HG03060 (cell line): ENCODE results near the gene BICRA.
"Not testable (repeated sequence)": the region's sequence is repeated elsewhere in the genome, so short reads cannot be mapped to it uniquely, and the experiment has no call there.

ENCODE experiments used
- ATAC-seq: cut with Tn5 transposase; IDR thresholded peaks from one replicate; pipeline ENCODE4 v1.9.1; 2021; ENCODE audit warnings: low read depth, moderate number of reproducible peaks; ENCODE audit not compliant: unreplicated experiment

Gene BICRA

GRCh38 chr19:47707135-47707925, 98.4 kb downstream of the BICRA start:
- no peak for ATAC-seq

- ATAC-seq = no peak
Measured at GRCh38 chr19:47711652-47712242, 102.8 kb downstream of the BICRA start.

- ATAC-seq = no peak
Measured at GRCh38 chr19:47713046-47714021, 104.4 kb downstream of the BICRA start, which contains the start of gene EHD2. EHD2 (plus strand) TSS chr19:47713422; CDS start chr19:47716613, 3,191 bp downstream.

- no peak for ATAC-seq
Measured at GRCh38 chr19:47714339-47714738, 105.4 kb downstream of the BICRA start.

GRCh38 chr19:47714855-47715254, 105.9 kb downstream of the BICRA start:
- ATAC-seq = not testable (repeated sequence)

GRCh38 chr19:47716270-47716937, 107.5 kb downstream of the BICRA start:
- ATAC-seq = no peak

- not testable (repeated sequence) for ATAC-seq
Measured at GRCh38 chr19:47718415-47719046, 109.6 kb downstream of the BICRA start.

- ATAC-seq = no peak
Measured at GRCh38 chr19:47719047-47719859, 110.3 kb downstream of the BICRA start.

GRCh38 chr19:47720669-47721422, 111.9 kb downstream of the BICRA start:
- ATAC-seq = no peak

- no peak for ATAC-seq
Measured at GRCh38 chr19:47723581-47723940, 114.6 kb downstream of the BICRA start.

- no peak for ATAC-seq
Measured at GRCh38 chr19:47725759-47726401, 116.9 kb downstream of the BICRA start.

- no peak for ATAC-seq
Measured at GRCh38 chr19:47726467-47726866, 117.5 kb downstream of the BICRA start.

GRCh38 chr19:47728295-47728694, 119.4 kb downstream of the BICRA start:
- ATAC-seq = not testable (repeated sequence)

- no peak for ATAC-seq
Measured at GRCh38 chr19:47729468-47729798, 120.5 kb downstream of the BICRA start.

- no peak for ATAC-seq
Measured at GRCh38 chr19:47729799-47730520, 121.0 kb downstream of the BICRA start.

- no peak for ATAC-seq
Measured at GRCh38 chr19:47730521-47730889, 121.6 kb downstream of the BICRA start.

GRCh38 chr19:47730910-47731309, 122.0 kb downstream of the BICRA start:
- ATAC-seq = no peak
